Trophoblast cell (in vitro differentiated cells and primary cell): ENCODE results near the gene FAM204A.
A peak's percentile ranks its signal among the peaks of the same experiment; 100 is the strongest.

Experiments
- DNase-seq, 2 donors: peaks; one replicate each; pipeline ENCODE4 v3.0.0-alpha.2; 2016
- H2AFZ ChIP-seq: 2 replicates; pipeline ENCODE4 v1.6.1; 2013; ENCODE audit warnings: low read length, moderate library complexity, mild to moderate bottlenecking; ENCODE audit not compliant: insufficient read depth, poor library complexity
- H2AK5ac ChIP-seq: 2 replicates; pipeline ENCODE4 v1.6.1; 2013; ENCODE audit warnings: mild to moderate bottlenecking, low read length
- H2BK120ac ChIP-seq: 2 replicates; pipeline ENCODE4 v1.6.1; 2013; ENCODE audit warnings: low read length, mild to moderate bottlenecking, moderate library complexity; ENCODE audit not compliant: insufficient read depth, poor library complexity
- H2BK12ac ChIP-seq: 2 replicates; pipeline ENCODE4 v1.6.1; 2013; ENCODE audit warnings: mild to moderate bottlenecking, low read length, moderate library complexity
- H2BK5ac ChIP-seq: 2 replicates; pipeline ENCODE4 v1.6.1; 2013; ENCODE audit warnings: low read length, low read depth, moderate library complexity, mild to moderate bottlenecking; ENCODE audit not compliant: poor library complexity
- H3K14ac ChIP-seq: 2 replicates; pipeline ENCODE4 v1.6.1; 2013; ENCODE audit warnings: mild to moderate bottlenecking, low read length
- H3K18ac ChIP-seq: 2 replicates; pipeline ENCODE4 v1.6.1; 2013; ENCODE audit warnings: mild to moderate bottlenecking, low read length
- H3K23ac ChIP-seq: 2 replicates; pipeline ENCODE4 v1.6.1; 2013; ENCODE audit warnings: low read length
- H3K27ac ChIP-seq: 2 replicates; pipeline ENCODE4 v1.5.1; 2013; ENCODE audit warnings: low read depth, mild to moderate bottlenecking, inconsistent platforms, low read length, moderate library complexity
- H3K27me3 ChIP-seq: 2 replicates; pipeline ENCODE4 v1.6.1; 2013; ENCODE audit warnings: inconsistent platforms, mild to moderate bottlenecking, low read length, moderate library complexity; ENCODE audit not compliant: insufficient read depth
- H3K36me3 ChIP-seq, 2 experiments: 1 replicate in 1 of 2; 2 replicates in 1 of 2; pipeline ENCODE4 v1.6.1; 2013; ENCODE audit warnings: low read length in 2 of 2, mild to moderate bottlenecking in 2 of 2, moderate library complexity in 1 of 2; ENCODE audit not compliant: insufficient read depth in 2 of 2, control insufficient read depth in 1 of 2
- H3K4ac ChIP-seq: 2 replicates; pipeline ENCODE4 v1.6.1; 2013; ENCODE audit warnings: low read depth, mild to moderate bottlenecking, low read length, moderate library complexity
- H3K4me1 ChIP-seq, 2 experiments: 1 replicate in 1 of 2; 2 replicates in 1 of 2; pipeline ENCODE4 v1.6.1; 2013; ENCODE audit warnings: low read length in 2 of 2, mild to moderate bottlenecking in 2 of 2, moderate library complexity in 1 of 2; ENCODE audit not compliant: insufficient read depth in 2 of 2, control insufficient read depth in 1 of 2
- H3K4me2 ChIP-seq: 2 replicates; pipeline ENCODE4 v1.6.1; 2013; ENCODE audit warnings: inconsistent platforms, mild to moderate bottlenecking, low read length, moderate library complexity
- H3K4me3 ChIP-seq: 2 replicates; pipeline ENCODE4 v1.5.1; 2013; ENCODE audit warnings: mild to moderate bottlenecking, low read depth, low read length, inconsistent platforms
- H3K79me1 ChIP-seq: one replicate; pipeline ENCODE4 v1.6.1; 2013; ENCODE audit warnings: low read length
- H3K79me2 ChIP-seq: 2 replicates; pipeline ENCODE4 v1.6.1; 2013; ENCODE audit warnings: low read length, mild to moderate bottlenecking; ENCODE audit not compliant: control insufficient read depth, insufficient read depth, poor library complexity
- H3K9ac ChIP-seq: 2 replicates; pipeline ENCODE4 v1.6.1; 2013; ENCODE audit warnings: mild to moderate bottlenecking, low read length
- H3K9me3 ChIP-seq: 2 replicates; pipeline ENCODE4 v1.6.1; 2013; ENCODE audit warnings: low read depth, mild to moderate bottlenecking, control low read depth, inconsistent platforms, low read length; ENCODE audit not compliant: insufficient read depth
- H4K12ac ChIP-seq: 2 replicates; pipeline ENCODE4 v1.6.1; 2013; ENCODE audit warnings: low read depth, mild to moderate bottlenecking, low read length, moderate library complexity
- H4K8ac ChIP-seq: 2 replicates; pipeline ENCODE4 v1.6.1; 2013; ENCODE audit warnings: low read depth, mild to moderate bottlenecking, low read length, moderate library complexity
- H4K91ac ChIP-seq: one replicate; pipeline ENCODE4 v1.6.1; 2013; ENCODE audit warnings: low read depth, mild to moderate bottlenecking, low read length, moderate library complexity
- WGBS: extraction: QIAGEN DNeasy Blood & Tissue Kit; methylation state at CpG from one replicate; pipeline ENCODE4 v1.1.7; 2013; ENCODE audit warnings: missing lambda C conversion rate; ENCODE audit not compliant: insufficient read length, insufficient coverage; ENCODE audit errors: extremely low coverage; 5-methylcytosine and 5-hydroxymethylcytosine counted together

FAM204A gene

DNA sequence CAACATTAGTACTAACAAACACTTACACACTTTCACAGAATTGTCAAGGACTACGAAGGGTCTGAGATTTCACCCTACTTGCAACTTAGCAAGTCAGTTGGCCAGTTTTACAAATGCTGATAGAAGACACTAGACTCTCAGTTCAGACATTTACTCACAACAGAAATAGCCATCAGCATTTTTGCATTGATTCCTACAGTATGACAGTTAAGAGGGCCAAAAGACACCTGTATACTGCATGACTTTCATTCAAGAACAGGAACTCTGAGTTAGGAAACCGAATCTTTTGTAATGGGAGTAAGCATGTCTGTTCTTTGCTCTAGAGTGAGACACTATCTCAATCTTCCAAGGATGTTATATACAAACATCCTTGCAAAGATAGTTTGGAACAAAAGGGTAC, 40.9 kb downstream of the FAM204A start:
- no peaks in the 10 kb centered on the region for H3K9me3 ChIP-seq
- H4K91ac ChIP-seq, result no peak overlapping the region
- H2BK120ac ChIP-seq, result no peak overlapping the region
- no peaks in the 10 kb centered on the region for H3K79me2 ChIP-seq
- H3K4me2 ChIP-seq, result no peak overlapping the region
- H4K8ac ChIP-seq, result no peak overlapping the region
- no peaks in the 10 kb centered on the region for H3K4me1 ChIP-seq
- no CpG with 5 or more reads among the region's 2 CpGs for WGBS
- H3K27me3 ChIP-seq, result no peaks in the 10 kb centered on the region
- peak in 1 of 2 donors; percentile 60 for DNase-seq
- no peak overlapping the region for H2BK12ac ChIP-seq
- no peak overlapping the region for H2AK5ac ChIP-seq
- no peak overlapping the region for H2AFZ ChIP-seq
- no peak overlapping the region for H3K4ac ChIP-seq
- H3K14ac ChIP-seq, result no peak overlapping the region
- no peak overlapping the region for H2BK5ac ChIP-seq
- H3K4me3 ChIP-seq, result no peak overlapping the region
- H3K18ac ChIP-seq, result no peak overlapping the region
- H3K27ac ChIP-seq, result no peak overlapping the region
- H4K12ac ChIP-seq, result no peak overlapping the region
- no peak overlapping the region for H3K9ac ChIP-seq
- H3K79me1 ChIP-seq, result no peaks in the 10 kb centered on the region
- peaks cover 4 to 5% of the 10 kb centered on the region in 2 experiments for H3K36me3 ChIP-seq
- H3K23ac ChIP-seq, result no peak overlapping the region

DNA sequence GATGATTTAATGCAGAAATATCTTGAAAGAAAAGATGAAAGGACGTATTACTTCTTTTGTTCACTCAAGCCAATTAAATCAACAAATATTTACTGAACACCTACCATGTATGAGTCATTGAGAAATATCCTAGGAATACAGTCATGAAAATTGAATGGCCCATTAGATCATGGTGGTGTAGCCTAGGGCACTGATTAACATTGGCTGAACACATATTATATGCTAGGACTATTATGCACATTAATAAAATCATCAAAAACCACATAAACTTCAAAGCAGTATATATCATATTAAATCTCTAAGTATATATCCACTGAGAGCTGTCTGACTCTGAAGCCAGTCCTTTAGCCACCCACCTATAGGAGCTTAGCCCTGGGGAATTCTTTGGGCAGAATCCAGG, 41.8 kb downstream of the FAM204A start:
- Histone ChIP-seq H3K4ac (no peak overlapping the region), H3K4me3 (no peak overlapping the region), H4K12ac (no peak overlapping the region), H3K79me2 (no peaks in the 10 kb centered on the region), H2BK5ac (no peak overlapping the region), H2AK5ac (no peak overlapping the region), H3K27me3 (no peaks in the 10 kb centered on the region), H3K4me1 (no peaks in the 10 kb centered on the region), H2BK120ac (no peak overlapping the region), H4K91ac (no peak overlapping the region), H3K4me2 (no peak overlapping the region), H3K27ac (no peak overlapping the region), H2BK12ac (no peak overlapping the region), H3K9me3 (peaks cover under 1% of the 10 kb centered on the region), H3K9ac (no peak overlapping the region), H3K23ac (no peak overlapping the region), H3K79me1 (no peaks in the 10 kb centered on the region), H3K18ac (no peak overlapping the region), H4K8ac (no peak overlapping the region), H2AFZ (no peak overlapping the region), H3K36me3 (peaks cover 1 to 2% of the 10 kb centered on the region in 2 experiments), H3K14ac (no peak overlapping the region)
- peak; percentile 20 to 68 for DNase-seq
- WGBS, result no CpG with 5 or more reads among the region's 1 CpG

DNA sequence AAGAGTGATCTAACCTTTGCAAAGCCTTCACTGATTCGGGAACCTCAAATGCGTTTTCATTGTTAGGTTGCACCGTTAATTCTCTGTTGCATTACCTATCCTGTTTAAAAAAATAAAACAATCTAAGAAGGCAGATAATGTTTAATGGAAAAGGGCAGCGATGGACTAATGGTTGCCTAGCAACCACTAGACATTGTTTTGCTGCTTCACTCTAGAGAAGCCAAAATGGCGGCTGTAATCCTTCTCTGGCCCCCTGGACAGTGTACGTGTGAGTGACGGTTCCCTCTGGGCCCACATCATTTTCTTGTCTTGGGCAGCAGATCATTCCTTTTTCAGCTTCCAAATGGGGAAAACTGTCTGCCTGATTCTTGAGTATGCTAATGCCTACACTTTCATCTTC, 43.3 kb downstream of the FAM204A start:
- H3K4me1 ChIP-seq, result no peaks in the 10 kb centered on the region
- H4K91ac ChIP-seq, result no peak overlapping the region
- H3K79me1 ChIP-seq, result no peaks in the 10 kb centered on the region
- no peak overlapping the region for H2AK5ac ChIP-seq
- no peak overlapping the region for H2AFZ ChIP-seq
- H2BK120ac ChIP-seq, result no peak overlapping the region
- H4K12ac ChIP-seq, result no peak overlapping the region
- H3K4ac ChIP-seq, result no peak overlapping the region
- H3K36me3 ChIP-seq, result no peaks in the 10 kb centered on the region
- H3K23ac ChIP-seq, result no peak overlapping the region
- H4K8ac ChIP-seq, result no peak overlapping the region
- peaks cover 2% of the 10 kb centered on the region for H3K9me3 ChIP-seq
- no CpG with 5 or more reads among the region's 7 CpGs for WGBS
- no peak for DNase-seq
- no peak overlapping the region for H3K9ac ChIP-seq
- no peak overlapping the region for H2BK5ac ChIP-seq
- no peak overlapping the region for H3K4me3 ChIP-seq
- H3K14ac ChIP-seq, result no peak overlapping the region
- no peak overlapping the region for H3K27ac ChIP-seq
- H3K27me3 ChIP-seq, result no peaks in the 10 kb centered on the region
- no peak overlapping the region for H2BK12ac ChIP-seq
- H3K79me2 ChIP-seq, result no peaks in the 10 kb centered on the region
- no peak overlapping the region for H3K18ac ChIP-seq
- H3K4me2 ChIP-seq, result no peak overlapping the region

GRCh38 chr10:118291122-118291521, 51.0 kb downstream of the FAM204A start:
- Histone ChIP-seq H3K79me1 (no peaks in the 10 kb centered on the region), H3K79me2 (no peaks in the 10 kb centered on the region), H2BK12ac (no peak overlapping the region), H4K91ac (no peak overlapping the region), H3K4me2 (no peak overlapping the region), H3K14ac (no peak overlapping the region), H2AK5ac (no peak overlapping the region), H3K27me3 (no peaks in the 10 kb centered on the region), H3K4me1 (no peaks in the 10 kb centered on the region), H3K23ac (no peak overlapping the region), H3K4ac (no peak overlapping the region), H2BK5ac (no peak overlapping the region), H3K27ac (no peak overlapping the region), H3K36me3 (no peaks in the 10 kb centered on the region), H2AFZ (no peak overlapping the region), H3K4me3 (no peak overlapping the region), H3K18ac (no peak overlapping the region), H2BK120ac (no peak overlapping the region), H3K9ac (no peak overlapping the region), H4K12ac (no peak overlapping the region), H4K8ac (no peak overlapping the region), H3K9me3 (peaks cover 2% of the 10 kb centered on the region)
- no peak for DNase-seq
